ENCODE measurements around the gene RNASE13. TPM values are rescaled to one million over a fixed set of nuclear protein-coding genes. Genes with fewer than 3 reads are reported as not detected.

The RNASE13 gene
- total RNA-seq, 1 experiment from 2014 or later = not detected

DNA sequence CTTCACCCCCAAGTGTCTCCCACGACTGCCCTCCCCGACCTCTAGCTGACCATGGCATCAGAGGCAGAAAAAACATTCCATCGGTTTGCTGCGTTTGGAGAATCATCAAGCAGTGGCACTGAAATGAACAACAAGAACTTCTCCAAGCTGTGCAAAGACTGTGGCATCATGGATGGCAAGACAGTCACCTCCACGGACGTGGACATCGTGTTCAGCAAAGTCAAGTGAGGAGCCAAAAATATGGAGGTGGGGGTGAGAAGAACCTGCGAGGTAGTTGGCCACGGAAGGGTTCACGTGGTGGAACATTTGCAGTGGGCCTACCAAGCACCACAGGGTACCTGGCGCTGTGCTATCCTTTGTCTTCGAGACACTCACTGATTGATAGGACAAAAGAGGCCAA lies 4.1 kb downstream of the RNASE13 start:
- Mint-ChIP-seq H3K36me3 (no peaks in the 10 kb centered on the region), H3K27ac (no peak overlapping the region), H3K27me3 (ENCODE audit: low read depth) (peaks cover 16% of the 10 kb centered on the region), H3K4me1 (peaks cover 17% of the 10 kb centered on the region), H3K9me3 (no peaks in the 10 kb centered on the region), H3K4me3 (no peak overlapping the region)
- CTCF ChIA-PET = interaction anchor here (0.6 to 12.2 kb wide), 4 partner anchors 10 to 36 kb away, joined by 3 to 104 read pairs (median 5); no protein-coding TSS in a partner anchor
- TF ChIP-seq NFE2L1 (CRISPR knock-in tag; IDR thresholded peaks at IDR 0.05) = no peak
- TF ChIP-seq, protein P1, sequence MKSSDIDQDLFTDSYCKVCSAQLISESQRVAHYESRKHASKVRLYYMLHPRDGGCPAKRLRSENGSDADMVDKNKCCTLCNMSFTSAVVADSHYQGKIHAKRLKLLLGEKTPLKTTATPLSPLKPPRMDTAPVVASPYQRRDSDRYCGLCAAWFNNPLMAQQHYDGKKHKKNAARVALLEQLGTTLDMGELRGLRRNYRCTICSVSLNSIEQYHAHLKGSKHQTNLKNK (CRISPR knock-in tag; IDR thresholded peaks at IDR 0.05) = no peak
- no peak for TF ChIP-seq ZNF219 (CRISPR knock-in tag; IDR thresholded peaks at IDR 0.05; ENCODE audit: borderline replicate concordance)
- TF ChIP-seq ZNF396 (CRISPR knock-in tag; IDR thresholded peaks at IDR 0.05; ENCODE audit: borderline replicate concordance) = no peak
- TF ChIP-seq, protein P2, sequence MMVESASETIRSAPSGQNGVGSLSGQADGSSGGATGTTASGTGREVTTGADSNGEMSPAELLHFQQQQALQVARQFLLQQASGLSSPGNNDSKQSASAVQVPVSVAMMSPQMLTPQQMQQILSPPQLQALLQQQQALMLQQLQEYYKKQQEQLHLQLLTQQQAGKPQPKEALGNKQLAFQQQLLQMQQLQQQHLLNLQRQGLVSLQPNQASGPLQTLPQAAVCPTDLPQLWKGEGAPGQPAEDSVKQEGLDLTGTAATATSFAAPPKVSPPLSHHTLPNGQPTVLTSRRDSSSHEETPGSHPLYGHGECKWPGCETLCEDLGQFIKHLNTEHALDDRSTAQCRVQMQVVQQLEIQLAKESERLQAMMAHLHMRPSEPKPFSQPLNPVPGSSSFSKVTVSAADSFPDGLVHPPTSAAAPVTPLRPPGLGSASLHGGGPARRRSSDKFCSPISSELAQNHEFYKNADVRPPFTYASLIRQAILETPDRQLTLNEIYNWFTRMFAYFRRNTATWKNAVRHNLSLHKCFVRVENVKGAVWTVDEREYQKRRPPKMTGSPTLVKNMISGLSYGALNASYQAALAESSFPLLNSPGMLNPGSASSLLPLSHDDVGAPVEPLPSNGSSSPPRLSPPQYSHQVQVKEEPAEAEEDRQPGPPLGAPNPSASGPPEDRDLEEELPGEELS (CRISPR knock-in tag; IDR thresholded peaks at IDR 0.05) = no peak
- DNase-seq (ENCODE audit: low spot score) (no peak), ATAC-seq (no peak)
- POLR2A ChIA-PET = no interaction called here

DNA sequence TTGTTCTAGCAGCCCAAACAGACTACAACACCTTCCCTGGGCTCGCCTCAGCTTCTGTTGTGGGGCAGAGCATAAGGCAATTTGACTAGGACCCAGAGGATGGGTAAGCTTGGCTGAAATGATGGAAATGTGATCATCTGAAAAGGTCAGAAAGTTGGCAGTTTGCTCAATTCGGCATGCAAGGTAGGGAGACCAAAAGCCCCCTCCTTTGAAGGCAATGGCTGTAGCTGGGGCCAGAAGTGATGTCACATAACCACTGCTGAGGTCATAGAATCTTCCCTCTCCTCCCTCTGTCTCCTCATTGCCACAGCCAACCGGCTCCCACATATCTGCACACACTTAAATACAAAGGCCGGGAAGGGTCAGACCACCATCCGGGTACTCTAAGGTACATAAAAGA lies 4.7 kb downstream of the RNASE13 start, which contains the start of gene TPPP2:
TSS of gene TPPP2 (plus strand) at position 301 of the 400 bp plus-strand sequence. CDS start 365 bp downstream, outside the sequence.
- ChIA-PET POLR2A (no interaction called here), CTCF (interaction anchor here (0.6 to 12.2 kb wide), 3 partner anchors 10 to 33 kb away, joined by 3 to 104 read pairs (median 7); no protein-coding TSS in a partner anchor)
- H3K4me1 Mint-ChIP-seq = peaks cover 17% of the 10 kb centered on the region
- no peak within 1 kb of the TSS for H3K27ac Mint-ChIP-seq
- DNase-seq (ENCODE audit: low spot score) (no peak), ATAC-seq (no peak)
- no peak within 1 kb of the TSS for H3K4me3 Mint-ChIP-seq
- peaks cover 13% of the 10 kb centered on the region for H3K27me3 Mint-ChIP-seq (ENCODE audit: low read depth)
- no peaks in the 10 kb centered on the region for H3K9me3 Mint-ChIP-seq
- no peaks in the 10 kb centered on the region for H3K36me3 Mint-ChIP-seq
- TF ChIP-seq, protein P3, sequence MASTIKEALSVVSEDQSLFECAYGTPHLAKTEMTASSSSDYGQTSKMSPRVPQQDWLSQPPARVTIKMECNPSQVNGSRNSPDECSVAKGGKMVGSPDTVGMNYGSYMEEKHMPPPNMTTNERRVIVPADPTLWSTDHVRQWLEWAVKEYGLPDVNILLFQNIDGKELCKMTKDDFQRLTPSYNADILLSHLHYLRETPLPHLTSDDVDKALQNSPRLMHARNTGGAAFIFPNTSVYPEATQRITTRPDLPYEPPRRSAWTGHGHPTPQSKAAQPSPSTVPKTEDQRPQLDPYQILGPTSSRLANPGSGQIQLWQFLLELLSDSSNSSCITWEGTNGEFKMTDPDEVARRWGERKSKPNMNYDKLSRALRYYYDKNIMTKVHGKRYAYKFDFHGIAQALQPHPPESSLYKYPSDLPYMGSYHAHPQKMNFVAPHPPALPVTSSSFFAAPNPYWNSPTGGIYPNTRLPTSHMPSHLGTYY (CRISPR knock-in tag; IDR thresholded peaks at IDR 0.05) = no peak
- TF ChIP-seq, protein P4, sequence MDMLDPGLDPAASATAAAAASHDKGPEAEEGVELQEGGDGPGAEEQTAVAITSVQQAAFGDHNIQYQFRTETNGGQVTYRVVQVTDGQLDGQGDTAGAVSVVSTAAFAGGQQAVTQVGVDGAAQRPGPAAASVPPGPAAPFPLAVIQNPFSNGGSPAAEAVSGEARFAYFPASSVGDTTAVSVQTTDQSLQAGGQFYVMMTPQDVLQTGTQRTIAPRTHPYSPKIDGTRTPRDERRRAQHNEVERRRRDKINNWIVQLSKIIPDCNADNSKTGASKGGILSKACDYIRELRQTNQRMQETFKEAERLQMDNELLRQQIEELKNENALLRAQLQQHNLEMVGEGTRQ (CRISPR knock-in tag; IDR thresholded peaks at IDR 0.05) = no peak

DNA sequence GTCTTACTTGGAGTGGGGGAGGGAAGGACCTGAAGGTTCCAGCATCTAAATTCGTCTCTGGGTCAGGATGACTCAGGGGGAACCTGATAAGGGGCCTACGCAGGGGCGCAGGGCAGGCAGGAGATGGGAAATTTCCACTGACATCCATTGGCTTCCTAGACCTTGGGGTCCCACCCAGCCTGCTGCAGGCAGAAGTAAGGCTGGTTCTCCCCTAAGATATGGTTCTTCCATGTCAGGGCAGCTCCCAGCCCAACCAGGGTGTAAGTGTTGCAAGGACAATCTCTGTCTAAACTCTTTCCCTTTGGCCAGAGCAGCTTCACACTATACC lies 7.7 kb downstream of the RNASE13 start:
- H3K4me3 Mint-ChIP-seq = peak overlapping the region; percentile 53
- H3K4me1 Mint-ChIP-seq = peaks cover 39% of the 10 kb centered on the region
- H3K9me3 Mint-ChIP-seq = no peaks in the 10 kb centered on the region
- ATAC-seq = no peak
- CTCF ChIA-PET = interaction anchor here (0.6 to 12.2 kb wide), 9 partner anchors 12 to 335 kb away, joined by 3 to 104 read pairs (median 6); no protein-coding TSS in a partner anchor
- H3K27me3 Mint-ChIP-seq (ENCODE audit: low read depth) = peaks cover 39% of the 10 kb centered on the region
- POLR2A ChIA-PET = interaction anchor here (1.1 to 1.7 kb wide), 3 partner anchors 12 to 44 kb away, joined by 3 to 12 read pairs (median 12); partner anchors contain the start of gene ARHGEF40
- no peak for DNase-seq (ENCODE audit: low spot score)
- H3K27ac Mint-ChIP-seq = peak overlapping the region; percentile 39; the same call in 1 of the 2 replicates
- no peaks in the 10 kb centered on the region; the same call in 1 of the 2 replicates for H3K36me3 Mint-ChIP-seq
- TF ChIP-seq, protein P5, sequence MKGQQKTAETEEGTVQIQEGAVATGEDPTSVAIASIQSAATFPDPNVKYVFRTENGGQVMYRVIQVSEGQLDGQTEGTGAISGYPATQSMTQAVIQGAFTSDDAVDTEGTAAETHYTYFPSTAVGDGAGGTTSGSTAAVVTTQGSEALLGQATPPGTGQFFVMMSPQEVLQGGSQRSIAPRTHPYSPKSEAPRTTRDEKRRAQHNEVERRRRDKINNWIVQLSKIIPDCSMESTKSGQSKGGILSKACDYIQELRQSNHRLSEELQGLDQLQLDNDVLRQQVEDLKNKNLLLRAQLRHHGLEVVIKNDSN (CRISPR knock-in tag; IDR thresholded peaks at IDR 0.05) = no peak
- no peak for TF ChIP-seq ZNF416 (CRISPR knock-in tag; IDR thresholded peaks at IDR 0.05)
- no peak for TF ChIP-seq GABPB1 (CRISPR knock-in tag; IDR thresholded peaks at IDR 0.05)
- no peak for TF ChIP-seq ESRRA (CRISPR knock-in tag; IDR thresholded peaks at IDR 0.05; ENCODE audit: borderline replicate concordance)
- no peak for TF ChIP-seq HMGA2 (CRISPR knock-in tag; IDR thresholded peaks at IDR 0.05)
- no peak for TF ChIP-seq ZNF121 (CRISPR knock-in tag; IDR thresholded peaks at IDR 0.05)
- no peak for TF ChIP-seq TP53 (CRISPR knock-in tag; IDR thresholded peaks at IDR 0.05)
- TF ChIP-seq NFATC4 (CRISPR knock-in tag; IDR thresholded peaks at IDR 0.05) = no peak
- no peak for TF ChIP-seq SOX15 (CRISPR knock-in tag; IDR thresholded peaks at IDR 0.05)
- no peak for TF ChIP-seq ZNF317 (CRISPR knock-in tag; IDR thresholded peaks at IDR 0.05; ENCODE audit: borderline replicate concordance, low read depth)
- TF ChIP-seq, protein P6, sequence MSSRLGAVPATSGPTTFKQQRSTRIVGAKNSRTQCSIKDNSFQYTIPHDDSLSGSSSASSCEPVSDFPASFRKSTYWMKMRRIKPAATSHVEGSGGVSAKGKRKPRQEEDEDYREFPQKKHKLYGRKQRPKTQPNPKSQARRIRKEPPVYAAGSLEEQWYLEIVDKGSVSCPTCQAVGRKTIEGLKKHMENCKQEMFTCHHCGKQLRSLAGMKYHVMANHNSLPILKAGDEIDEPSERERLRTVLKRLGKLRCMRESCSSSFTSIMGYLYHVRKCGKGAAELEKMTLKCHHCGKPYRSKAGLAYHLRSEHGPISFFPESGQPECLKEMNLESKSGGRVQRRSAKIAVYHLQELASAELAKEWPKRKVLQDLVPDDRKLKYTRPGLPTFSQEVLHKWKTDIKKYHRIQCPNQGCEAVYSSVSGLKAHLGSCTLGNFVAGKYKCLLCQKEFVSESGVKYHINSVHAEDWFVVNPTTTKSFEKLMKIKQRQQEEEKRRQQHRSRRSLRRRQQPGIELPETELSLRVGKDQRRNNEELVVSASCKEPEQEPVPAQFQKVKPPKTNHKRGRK (CRISPR knock-in tag; IDR thresholded peaks at IDR 0.05; ENCODE audit: borderline replicate concordance) = no peak
- no peak for TF ChIP-seq MXD4 (CRISPR knock-in tag; IDR thresholded peaks at IDR 0.05; ENCODE audit: borderline replicate concordance)
- no peak for TF ChIP-seq OVOL2 (CRISPR knock-in tag; IDR thresholded peaks at IDR 0.05; ENCODE audit: borderline replicate concordance)
- TF ChIP-seq, protein P7, sequence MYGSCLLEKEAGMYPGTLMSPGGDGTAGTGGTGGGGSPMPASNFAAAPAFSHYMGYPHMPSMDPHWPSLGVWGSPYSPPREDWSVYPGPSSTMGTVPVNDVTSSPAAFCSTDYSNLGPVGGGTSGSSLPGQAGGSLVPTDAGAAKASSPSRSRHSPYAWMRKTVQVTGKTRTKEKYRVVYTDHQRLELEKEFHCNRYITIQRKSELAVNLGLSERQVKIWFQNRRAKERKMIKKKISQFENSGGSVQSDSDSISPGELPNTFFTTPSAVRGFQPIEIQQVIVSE (CRISPR knock-in tag; IDR thresholded peaks at IDR 0.05; ENCODE audit: borderline replicate concordance) = no peak
- TF ChIP-seq, protein P8, sequence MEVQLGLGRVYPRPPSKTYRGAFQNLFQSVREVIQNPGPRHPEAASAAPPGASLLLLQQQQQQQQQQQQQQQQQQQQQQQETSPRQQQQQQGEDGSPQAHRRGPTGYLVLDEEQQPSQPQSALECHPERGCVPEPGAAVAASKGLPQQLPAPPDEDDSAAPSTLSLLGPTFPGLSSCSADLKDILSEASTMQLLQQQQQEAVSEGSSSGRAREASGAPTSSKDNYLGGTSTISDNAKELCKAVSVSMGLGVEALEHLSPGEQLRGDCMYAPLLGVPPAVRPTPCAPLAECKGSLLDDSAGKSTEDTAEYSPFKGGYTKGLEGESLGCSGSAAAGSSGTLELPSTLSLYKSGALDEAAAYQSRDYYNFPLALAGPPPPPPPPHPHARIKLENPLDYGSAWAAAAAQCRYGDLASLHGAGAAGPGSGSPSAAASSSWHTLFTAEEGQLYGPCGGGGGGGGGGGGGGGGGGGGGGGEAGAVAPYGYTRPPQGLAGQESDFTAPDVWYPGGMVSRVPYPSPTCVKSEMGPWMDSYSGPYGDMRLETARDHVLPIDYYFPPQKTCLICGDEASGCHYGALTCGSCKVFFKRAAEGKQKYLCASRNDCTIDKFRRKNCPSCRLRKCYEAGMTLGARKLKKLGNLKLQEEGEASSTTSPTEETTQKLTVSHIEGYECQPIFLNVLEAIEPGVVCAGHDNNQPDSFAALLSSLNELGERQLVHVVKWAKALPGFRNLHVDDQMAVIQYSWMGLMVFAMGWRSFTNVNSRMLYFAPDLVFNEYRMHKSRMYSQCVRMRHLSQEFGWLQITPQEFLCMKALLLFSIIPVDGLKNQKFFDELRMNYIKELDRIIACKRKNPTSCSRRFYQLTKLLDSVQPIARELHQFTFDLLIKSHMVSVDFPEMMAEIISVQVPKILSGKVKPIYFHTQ (CRISPR knock-in tag; IDR thresholded peaks at IDR 0.05) = no peak
